DMS 273 (cell line): ENCODE results near the gene HNRNPA2B1.

ENCODE experiments used
- DNase-seq: peaks from one replicate; lab custom pipeline; 2025; ENCODE audit not compliant: unreplicated experiment; lab: John Stamatoyannopoulos, UW

The HNRNPA2B1 gene

GRCh38 chr7:26200444-26201246, at the start of gene HNRNPA2B1:
Gene HNRNPA2B1 (minus strand): TSS chr7:26200746. CDS start chr7:26200577, 169 bp downstream.
- peak; percentile 100 for DNase-seq

GRCh38 chr7:26250239-26250638, 49.7 kb upstream of the HNRNPA2B1 start:
- DNase-seq: no peak

GRCh38 chr7:26245150-26245549, 44.6 kb upstream of the HNRNPA2B1 start:
- DNase-seq: no peak

GRCh38 chr7:26238032-26238431, 37.5 kb upstream of the HNRNPA2B1 start:
- DNase-seq: no peak

- DNase-seq: no peak
These were observed 36.7 kb upstream of the HNRNPA2B1 start for GRCh38 chr7:26237035-26237807.

- no peak for DNase-seq
These were observed 33.5 kb upstream of the HNRNPA2B1 start for GRCh38 chr7:26233902-26234511.

GRCh38 chr7:26227987-26228386, 27.4 kb upstream of the HNRNPA2B1 start:
- DNase-seq: no peak

GRCh38 chr7:26224359-26224758, 23.8 kb upstream of the HNRNPA2B1 start:
- DNase-seq: no peak

GRCh38 chr7:26216049-26216448, 15.5 kb upstream of the HNRNPA2B1 start:
- DNase-seq: no peak

- no peak for DNase-seq
These were observed 13.4 kb upstream of the HNRNPA2B1 start for GRCh38 chr7:26213807-26214515.

- DNase-seq: peak; percentile 43
These were observed 12.6 kb upstream of the HNRNPA2B1 start for GRCh38 chr7:26212921-26213718.

GRCh38 chr7:26208040-26208439, 7.5 kb upstream of the HNRNPA2B1 start:
- DNase-seq: no peak

- DNase-seq: no peak
These were observed 2.5 kb upstream of the HNRNPA2B1 start for GRCh38 chr7:26203016-26203415.

GRCh38 chr7:26202019-26202990, 1.8 kb upstream of the HNRNPA2B1 start:
- DNase-seq: peak; percentile 85

GRCh38 chr7:26201247-26202018, 887 bp upstream of the HNRNPA2B1 start, which contains the start of gene CBX3:
Gene CBX3 (plus strand): TSS chr7:26201745. CDS start chr7:26202999, 1,254 bp downstream.
- DNase-seq: peak; percentile 99

- peak; percentile 87 for DNase-seq
These were observed 505 bp downstream of the HNRNPA2B1 start for GRCh38 chr7:26200038-26200443.

GRCh38 chr7:26199301-26200037, 1.1 kb downstream of the HNRNPA2B1 start:
- DNase-seq: peak; percentile 87

GRCh38 chr7:26198781-26199169, 1.8 kb downstream of the HNRNPA2B1 start:
- DNase-seq: no peak
